HepG2 (cell line): ENCODE measurements around the gene NRN1L. TPM values are rescaled to one million over a fixed set of nuclear protein-coding genes. Genes with fewer than 3 reads are reported as not detected.

Experiments
- ARHGAP35 ChIP-seq: sonication (generic); formaldehyde crosslinking; IDR thresholded peaks from 2 replicates; pipeline ENCODE4 v1.9.0; 2022; ENCODE audit warnings: mild to moderate bottlenecking, inconsistent platforms, moderate library complexity, missing genetic modification reagents, borderline replicate concordance
- BORCS8-MEF2B ChIP-seq: sonication (generic); formaldehyde crosslinking; IDR thresholded peaks from 2 replicates; pipeline ENCODE4 v1.8.0; 2022; ENCODE audit warnings: mild to moderate bottlenecking, missing genetic modification reagents
- KLF15 ChIP-seq: sonication (generic); formaldehyde crosslinking; IDR thresholded peaks from 2 replicates; pipeline ENCODE4 v1.8.1; 2023; ENCODE audit warnings: borderline replicate concordance, mild to moderate bottlenecking, inconsistent platforms, missing genetic modification reagents, mixed read lengths
- KLF16 ChIP-seq, 2 experiments: sonication (generic) in 1 of 2; formaldehyde crosslinking in 1 of 2; IDR thresholded peaks; 2 replicates each; pipeline versions ENCODE4 v1.6.1 to v1.8.0; 2016 to 2023; ENCODE audit warnings: missing genetic modification reagents in 2 of 2, missing compliant biosample characterization in 1 of 2
- NONO ChIP-seq, 2 experiments: fragments of 450-650 bp in 1 of 2; sonication (generic) in 1 of 2; formaldehyde crosslinking in 1 of 2; IDR thresholded peaks in 1 of 2; conservative IDR thresholded peaks in 1 of 2; 2 replicates each; pipeline versions ENCODE4 v1.6.1 to v1.8.0; 2017 to 2022; ENCODE audit warnings: mild to moderate bottlenecking in 1 of 2, missing genetic modification reagents in 1 of 2, moderate library complexity in 1 of 2
- SP1 ChIP-seq, 2 experiments: fragments of 450-650 bp in 1 of 2; sonication (generic) in 1 of 2; formaldehyde crosslinking in 1 of 2; IDR thresholded peaks; 2 replicates each; pipeline versions ENCODE4 v1.4.0 to v1.6.1; 2016 to 2020; ENCODE audit warnings: missing genetic modification reagents in 1 of 2
- STAG1 ChIP-seq: sonication (generic); formaldehyde crosslinking; IDR thresholded peaks from 2 replicates; pipeline ENCODE4 v1.4.0; 2020; ENCODE audit warnings: missing genetic modification reagents
- TSC22D2 ChIP-seq: sonication (generic); formaldehyde crosslinking; IDR thresholded peaks from 2 replicates; pipeline ENCODE4 v1.5.1; 2020; ENCODE audit warnings: missing genetic modification reagents, mild to moderate bottlenecking, borderline replicate concordance
- WIZ ChIP-seq: sonication (generic); formaldehyde crosslinking; IDR thresholded peaks from 2 replicates; pipeline ENCODE4 v1.5.1; 2020; ENCODE audit warnings: mild to moderate bottlenecking, missing genetic modification reagents
- ZBTB38 ChIP-seq: sonication (generic); formaldehyde crosslinking; IDR thresholded peaks from 2 replicates; pipeline ENCODE4 v1.5.1; 2020; ENCODE audit warnings: mild to moderate bottlenecking, missing genetic modification reagents
- ZFP1 ChIP-seq: IDR thresholded peaks from 2 replicates; pipeline ENCODE4 v1.6.1; 2016
- ZMAT3 ChIP-seq: sonication (generic); formaldehyde crosslinking; conservative IDR thresholded peaks from 2 replicates; pipeline ENCODE4 v1.7.0; 2021; ENCODE audit warnings: missing genetic modification reagents
- ZNF251 ChIP-seq: sonication (generic); formaldehyde crosslinking; IDR thresholded peaks from 2 replicates; pipeline ENCODE4 v1.9.0; 2021; ENCODE audit warnings: mild to moderate bottlenecking, missing genetic modification reagents
- ZNF547 ChIP-seq: sonication (generic); formaldehyde crosslinking; IDR thresholded peaks from 2 replicates; pipeline ENCODE4 v1.5.1; 2020; ENCODE audit warnings: mild to moderate bottlenecking, missing genetic modification reagents
- ZNF567 ChIP-seq: sonication (generic); formaldehyde crosslinking; IDR thresholded peaks from 2 replicates; pipeline ENCODE4 v1.8.1; 2023; ENCODE audit warnings: mild to moderate bottlenecking, missing genetic modification reagents, borderline replicate concordance
- ZNF615 ChIP-seq: sonication (generic); formaldehyde crosslinking; IDR thresholded peaks from 2 replicates; pipeline ENCODE4 v1.5.0; 2020; ENCODE audit warnings: mild to moderate bottlenecking, missing genetic modification reagents, borderline replicate concordance
- ZNF720 ChIP-seq: sonication (generic); formaldehyde crosslinking; IDR thresholded peaks from 2 replicates; pipeline ENCODE4 v1.4.0; 2020; ENCODE audit warnings: missing genetic modification reagents
- ZNF780A ChIP-seq: sonication (generic); formaldehyde crosslinking; IDR thresholded peaks from 2 replicates; pipeline ENCODE4 v1.8.0; 2022; ENCODE audit warnings: mild to moderate bottlenecking, missing genetic modification reagents, moderate library complexity
- polyA plus RNA-seq, 8 experiments: library from polyadenylated mRNA; depleted of rRNA in 3 of 8; stranded (reverse) in 7 of 8; unstranded in 1 of 8; fragments of >200 nt; fragmentation: Illumina TruSeq in 4 of 8; extraction: Trizol in 4 of 8; gene quantifications; 2 replicates each; pipeline versions ENCODE4 v1.2.1 to v1.2.3, GENCODE V29; 2011 to 2016; ENCODE audit warnings: low read depth in 4 of 8, missing spikeins in 1 of 8, mixed read lengths in 1 of 8; ENCODE audit not compliant: insufficient read depth in 1 of 8
- total RNA-seq, 5 experiments: library from RNA; depleted of rRNA; stranded (reverse); fragments of >200 nt; fragmentation: Illumina TruSeq; extraction: Trizol; gene quantifications; 2 replicates each; pipeline ENCODE4 v1.2.3, GENCODE V29; 2016; ENCODE audit warnings: low read depth in 1 of 5
- TF ChIP-seq, protein P1 (sequence below): sonication (generic); formaldehyde crosslinking; IDR thresholded peaks from 2 replicates; pipeline ENCODE4 v1.4.0; 2020; ENCODE audit warnings: missing genetic modification reagents
- TF ChIP-seq, protein P2 (sequence below): sonication (generic); formaldehyde crosslinking; IDR thresholded peaks from 2 replicates; pipeline ENCODE4 v1.4.0; 2020; ENCODE audit warnings: missing genetic modification reagents
- TF ChIP-seq, protein P3 (sequence below): sonication (generic); formaldehyde crosslinking; IDR thresholded peaks from 2 replicates; pipeline ENCODE4 v1.8.1; 2023; ENCODE audit warnings: mild to moderate bottlenecking, missing genetic modification reagents
- TF ChIP-seq, protein P4 (sequence below): sonication (generic); formaldehyde crosslinking; IDR thresholded peaks from 2 replicates; pipeline ENCODE4 v1.4.0; 2020; ENCODE audit warnings: missing genetic modification reagents

Gene NRN1L
- total and polyA plus RNA-seq, 2 of the 13 experiments (the other 11 are each of a cell fraction or from before 2014, with no cell fraction given), result 0.53 to 1.2 TPM

DNA sequence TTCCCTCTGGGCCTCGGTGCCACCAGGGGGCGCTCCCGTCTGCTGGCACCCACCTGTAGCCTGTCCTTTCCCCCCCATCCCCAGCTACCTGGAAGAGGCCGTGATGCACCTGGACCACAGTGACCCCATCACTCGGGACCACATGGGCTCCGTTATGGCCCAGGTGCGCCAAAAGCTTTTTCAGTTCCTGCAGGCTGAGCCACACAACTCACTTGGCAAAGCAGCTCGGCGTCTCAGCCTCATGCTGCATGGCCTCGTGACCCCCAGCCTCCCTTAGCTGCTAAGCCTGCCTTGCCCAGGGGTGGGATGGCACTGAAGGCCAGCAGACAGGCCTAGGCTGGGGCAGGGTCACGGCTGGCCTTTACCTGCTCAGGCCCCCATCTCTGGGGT lies 818 bp upstream of the NRN1L start (continued):
- TF ChIP-seq ZNF720 (CRISPR knock-in tag) (no peak), ZBTB38 (CRISPR knock-in tag) (peak; percentile 24; the same call in 1 of the 2 replicates), KLF16 (CRISPR knock-in tag; IDR thresholded peaks at IDR 0.05) (0 out of 4 replicates have a peak, but pooled peaks of 1 of the 2 experiments have one; percentile 48), ZMAT3 (no peak), WIZ (CRISPR knock-in tag) (0 out of 2 replicates have a peak, but pooled peaks have one; percentile 26), ARHGAP35 (CRISPR knock-in tag) (0 out of 2 replicates have a peak, but pooled peaks have one; percentile 9), ZNF567 (CRISPR knock-in tag) (0 out of 2 replicates have a peak, but pooled peaks have one; percentile 18), ZNF251 (CRISPR knock-in tag) (no peak), ZNF547 (CRISPR knock-in tag) (no peak), KLF15 (CRISPR knock-in tag) (no peak), ZFP1 (CRISPR knock-in tag) (peak; percentile 75; the same call in 1 of the 2 replicates), BORCS8-MEF2B (peak; percentile 74; the same call in 1 of the 2 replicates), SP1 (IDR thresholded peaks at IDR 0.05) (no peak), SP1 (CRISPR knock-in tag; IDR thresholded peaks at IDR 0.05) (0 out of 2 replicates have a peak, but pooled peaks have one; percentile 12), NONO (IDR thresholded peaks at IDR 0.05) (no peak), NONO (CRISPR knock-in tag; conservative IDR thresholded peaks at IDR 0.05) (peak; percentile 47; the same call in 1 of the 2 replicates), TSC22D2 (CRISPR knock-in tag) (no peak; the same call in 1 of the 2 replicates), ZNF780A (CRISPR knock-in tag) (no peak), ZNF615 (no peak), STAG1 (peak; percentile 93)
- TF ChIP-seq, protein P1, sequence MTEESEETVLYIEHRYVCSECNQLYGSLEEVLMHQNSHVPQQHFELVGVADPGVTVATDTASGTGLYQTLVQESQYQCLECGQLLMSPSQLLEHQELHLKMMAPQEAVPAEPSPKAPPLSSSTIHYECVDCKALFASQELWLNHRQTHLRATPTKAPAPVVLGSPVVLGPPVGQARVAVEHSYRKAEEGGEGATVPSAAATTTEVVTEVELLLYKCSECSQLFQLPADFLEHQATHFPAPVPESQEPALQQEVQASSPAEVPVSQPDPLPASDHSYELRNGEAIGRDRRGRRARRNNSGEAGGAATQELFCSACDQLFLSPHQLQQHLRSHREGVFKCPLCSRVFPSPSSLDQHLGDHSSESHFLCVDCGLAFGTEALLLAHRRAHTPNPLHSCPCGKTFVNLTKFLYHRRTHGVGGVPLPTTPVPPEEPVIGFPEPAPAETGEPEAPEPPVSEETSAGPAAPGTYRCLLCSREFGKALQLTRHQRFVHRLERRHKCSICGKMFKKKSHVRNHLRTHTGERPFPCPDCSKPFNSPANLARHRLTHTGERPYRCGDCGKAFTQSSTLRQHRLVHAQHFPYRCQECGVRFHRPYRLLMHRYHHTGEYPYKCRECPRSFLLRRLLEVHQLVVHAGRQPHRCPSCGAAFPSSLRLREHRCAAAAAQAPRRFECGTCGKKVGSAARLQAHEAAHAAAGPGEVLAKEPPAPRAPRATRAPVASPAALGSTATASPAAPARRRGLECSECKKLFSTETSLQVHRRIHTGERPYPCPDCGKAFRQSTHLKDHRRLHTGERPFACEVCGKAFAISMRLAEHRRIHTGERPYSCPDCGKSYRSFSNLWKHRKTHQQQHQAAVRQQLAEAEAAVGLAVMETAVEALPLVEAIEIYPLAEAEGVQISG, result 0 out of 2 replicates have a peak, but pooled peaks have one; percentile 37
- TF ChIP-seq, protein P2, sequence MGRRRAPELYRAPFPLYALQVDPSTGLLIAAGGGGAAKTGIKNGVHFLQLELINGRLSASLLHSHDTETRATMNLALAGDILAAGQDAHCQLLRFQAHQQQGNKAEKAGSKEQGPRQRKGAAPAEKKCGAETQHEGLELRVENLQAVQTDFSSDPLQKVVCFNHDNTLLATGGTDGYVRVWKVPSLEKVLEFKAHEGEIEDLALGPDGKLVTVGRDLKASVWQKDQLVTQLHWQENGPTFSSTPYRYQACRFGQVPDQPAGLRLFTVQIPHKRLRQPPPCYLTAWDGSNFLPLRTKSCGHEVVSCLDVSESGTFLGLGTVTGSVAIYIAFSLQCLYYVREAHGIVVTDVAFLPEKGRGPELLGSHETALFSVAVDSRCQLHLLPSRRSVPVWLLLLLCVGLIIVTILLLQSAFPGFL (CRISPR knock-in tag), result no peak
- TF ChIP-seq, protein P3, sequence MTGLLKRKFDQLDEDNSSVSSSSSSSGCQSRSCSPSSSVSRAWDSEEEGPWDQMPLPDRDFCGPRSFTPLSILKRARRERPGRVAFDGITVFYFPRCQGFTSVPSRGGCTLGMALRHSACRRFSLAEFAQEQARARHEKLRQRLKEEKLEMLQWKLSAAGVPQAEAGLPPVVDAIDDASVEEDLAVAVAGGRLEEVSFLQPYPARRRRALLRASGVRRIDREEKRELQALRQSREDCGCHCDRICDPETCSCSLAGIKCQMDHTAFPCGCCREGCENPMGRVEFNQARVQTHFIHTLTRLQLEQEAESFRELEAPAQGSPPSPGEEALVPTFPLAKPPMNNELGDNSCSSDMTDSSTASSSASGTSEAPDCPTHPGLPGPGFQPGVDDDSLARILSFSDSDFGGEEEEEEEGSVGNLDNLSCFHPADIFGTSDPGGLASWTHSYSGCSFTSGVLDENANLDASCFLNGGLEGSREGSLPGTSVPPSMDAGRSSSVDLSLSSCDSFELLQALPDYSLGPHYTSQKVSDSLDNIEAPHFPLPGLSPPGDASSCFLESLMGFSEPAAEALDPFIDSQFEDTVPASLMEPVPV (CRISPR knock-in tag), result peak; percentile 52; the same call in 1 of the 2 replicates
- TF ChIP-seq, protein P4, sequence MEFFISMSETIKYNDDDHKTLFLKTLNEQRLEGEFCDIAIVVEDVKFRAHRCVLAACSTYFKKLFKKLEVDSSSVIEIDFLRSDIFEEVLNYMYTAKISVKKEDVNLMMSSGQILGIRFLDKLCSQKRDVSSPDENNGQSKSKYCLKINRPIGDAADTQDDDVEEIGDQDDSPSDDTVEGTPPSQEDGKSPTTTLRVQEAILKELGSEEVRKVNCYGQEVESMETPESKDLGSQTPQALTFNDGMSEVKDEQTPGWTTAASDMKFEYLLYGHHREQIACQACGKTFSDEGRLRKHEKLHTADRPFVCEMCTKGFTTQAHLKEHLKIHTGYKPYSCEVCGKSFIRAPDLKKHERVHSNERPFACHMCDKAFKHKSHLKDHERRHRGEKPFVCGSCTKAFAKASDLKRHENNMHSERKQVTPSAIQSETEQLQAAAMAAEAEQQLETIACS, result no peak
